OCI-LY3 (cell line): ENCODE measurements around the gene TMEM184B.
A peak's percentile ranks its signal among the peaks of the same experiment; 100 is the strongest.

Source experiments
- H2AFZ ChIP-seq: fragments of 200-600, 300-600 bp; shearing (Covaris generic); 2 replicates; pipeline ENCODE4 v1.6.0; 2014; ENCODE audit warnings: antibody characterized with exemption, low read depth, low read length
- H3K27ac ChIP-seq: fragments of 200-600, 300-600 bp; sonication (generic); 2 replicates; pipeline ENCODE4 v1.5.1; 2014; ENCODE audit warnings: mild to moderate bottlenecking, low read length, moderate library complexity, mixed read lengths
- H3K27me3 ChIP-seq: fragments of 200-600, 300-600 bp; sonication (generic); 2 replicates; pipeline ENCODE4 v1.6.1; 2014; ENCODE audit warnings: low read depth, low read length, mixed read lengths
- H3K36me3 ChIP-seq: fragments of 200-600, 300-600 bp; sonication (generic); replicated peaks from 2 replicates; pipeline ENCODE3; 2014; ENCODE audit warnings: low read depth, low read length, mixed read lengths
- H3K4me1 ChIP-seq: fragments of 300-600, 200-600 bp; sonication (generic); 2 replicates; pipeline ENCODE4 v1.6.1; 2014; ENCODE audit warnings: low read length, mixed read lengths
- H3K4me2 ChIP-seq: fragments of 200-600, 300-600 bp; sonication (generic); 2 replicates; pipeline ENCODE4 v1.6.1; 2014; ENCODE audit warnings: low read length, mixed read lengths
- H3K4me3 ChIP-seq: fragments of 300-600, 200-600 bp; sonication (generic); 2 replicates; pipeline ENCODE4 v1.5.1; 2014; ENCODE audit warnings: antibody characterized with exemption, mild to moderate bottlenecking, low read length, moderate library complexity
- H3K79me2 ChIP-seq: fragments of 300-600, 200-600 bp; shearing (Covaris generic); 2 replicates; pipeline ENCODE4 v1.6.1; 2014; ENCODE audit warnings: mild to moderate bottlenecking, low read length, mixed read lengths
- H3K9ac ChIP-seq: fragments of 300-600, 200-600 bp; shearing (Covaris generic); 2 replicates; pipeline ENCODE4 v1.6.0; 2014; ENCODE audit warnings: mild to moderate bottlenecking, low read length, moderate library complexity
- H3K9me3 ChIP-seq: fragments of 200-600, 300-600 bp; shearing (Covaris generic); 2 replicates; pipeline ENCODE4 v1.6.1; 2014; ENCODE audit warnings: low read length, mixed read lengths; ENCODE audit not compliant: insufficient read depth
- H4K20me1 ChIP-seq: fragments of 200-600, 300-600 bp; sonication (generic); 2 replicates; pipeline ENCODE4 v1.6.1; 2016; ENCODE audit warnings: low read length, mixed read lengths; ENCODE audit not compliant: insufficient read depth
- CTCF ChIP-seq: fragments of 200-600, 300-600 bp; sonication (generic); IDR thresholded peaks from 2 replicates; pipeline ENCODE4 v1.5.1; 2014; ENCODE audit warnings: antibody characterized with exemption, low read length, low read depth
- EZH2phosphoT487 ChIP-seq: fragments of 200-600 bp; shearing (Covaris generic); IDR thresholded peaks from 2 replicates; pipeline ENCODE4 v1.6.1; 2018; ENCODE audit warnings: antibody characterized with exemption, mixed run types, low read depth

TMEM184B gene

GRCh38 chr22:38201711-38202436 lies 70.9 kb downstream of the TMEM184B start, which contains the start of gene MAFF:
Gene MAFF, plus strand, starts transcription at chr22:38201994. Its CDS starts 11,860 bp downstream, at chr22:38213854.
- TF ChIP-seq CTCF (no peak), EZH2phosphoT487 (no peak)
- H3K27ac ChIP-seq = peak within 1 kb of the TSS; percentile 30

GRCh38 chr22:38201371-38201710 lies 71.5 kb downstream of the TMEM184B start:
- H3K4me3 ChIP-seq = peak overlapping the region; percentile 96
- H4K20me1 ChIP-seq = peaks cover 13% of the 10 kb centered on the region; the same call in 1 of the 2 replicates
- H3K36me3 ChIP-seq = no peaks in the 10 kb centered on the region
- H3K4me1 ChIP-seq = peaks cover 28% of the 10 kb centered on the region
- peak overlapping the region; percentile 94 for H3K4me2 ChIP-seq
- no peaks in the 10 kb centered on the region for H3K9me3 ChIP-seq
- no peak overlapping the region for H3K27ac ChIP-seq
- H3K27me3 ChIP-seq = no peaks in the 10 kb centered on the region
- TF ChIP-seq EZH2phosphoT487 (no peak), CTCF (no peak)
- peak overlapping the region; percentile 86 for H2AFZ ChIP-seq
- peak overlapping the region; percentile 58 for H3K9ac ChIP-seq
- peaks cover 14% of the 10 kb centered on the region; the same call in 1 of the 2 replicates for H3K79me2 ChIP-seq

More at GRCh38 chr22:38201711-38202436, 70.9 kb downstream of the TMEM184B start, which contains the start of gene MAFF:
- Histone ChIP-seq H3K4me2 (peak within 1 kb of the TSS; percentile 100), H3K36me3 (no peaks in the 10 kb centered on the region), H3K79me2 (peaks cover 14% of the 10 kb centered on the region; the same call in 1 of the 2 replicates), H3K27me3 (no peaks in the 10 kb centered on the region), H3K9me3 (no peaks in the 10 kb centered on the region), H3K4me3 (peak within 1 kb of the TSS; percentile 96), H3K4me1 (peaks cover 28% of the 10 kb centered on the region), H4K20me1 (peaks cover 13% of the 10 kb centered on the region; the same call in 1 of the 2 replicates), H2AFZ (peak within 1 kb of the TSS; percentile 86), H3K9ac (peak within 1 kb of the TSS; percentile 82)

DNA sequence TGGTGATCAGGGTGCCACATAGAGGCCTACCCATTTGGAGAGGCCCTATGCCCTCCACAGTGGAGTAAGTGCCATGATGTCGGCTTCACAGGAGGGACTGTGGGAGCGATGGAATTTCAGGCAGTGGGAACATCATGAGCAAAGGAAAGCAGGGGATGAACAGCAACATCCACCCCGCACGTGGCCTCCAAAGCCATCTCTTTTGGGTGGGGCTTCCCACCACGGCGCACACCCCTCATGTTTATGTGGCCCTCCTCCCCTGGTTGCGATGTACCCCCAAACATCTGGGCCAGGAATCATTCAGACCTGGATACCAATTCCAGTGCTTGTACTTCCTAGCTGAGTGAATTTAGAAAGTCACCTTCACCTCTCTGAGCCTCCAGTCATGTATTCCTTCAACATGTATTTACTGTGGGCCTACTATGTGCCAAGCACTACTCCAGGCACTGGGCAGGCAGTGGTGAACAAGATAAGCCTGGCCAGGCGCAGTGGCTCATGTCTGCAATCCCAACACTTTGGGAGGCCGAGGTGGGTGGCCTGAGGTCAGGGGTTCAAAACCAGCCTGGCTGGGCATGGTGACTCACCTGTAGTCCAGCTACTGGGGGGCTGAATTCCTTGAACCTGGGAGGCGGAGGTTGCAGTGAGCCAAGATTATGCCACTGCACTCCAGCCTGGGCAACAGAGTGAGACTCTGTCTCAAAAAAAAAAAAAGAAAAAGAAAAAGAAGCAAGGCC lies 72.8 kb downstream of the TMEM184B start:
- TF ChIP-seq EZH2phosphoT487 (no peak), CTCF (no peak)
- H3K4me2 ChIP-seq = no peak overlapping the region
- no peak overlapping the region for H3K9ac ChIP-seq
- no peak overlapping the region for H3K4me3 ChIP-seq
- H2AFZ ChIP-seq = no peak overlapping the region
- H3K9me3 ChIP-seq = no peaks in the 10 kb centered on the region
- H3K27me3 ChIP-seq = peaks cover under 1% of the 10 kb centered on the region; the same call in 1 of the 2 replicates
- H3K79me2 ChIP-seq = peaks cover 14% of the 10 kb centered on the region; the same call in 1 of the 2 replicates
- H3K4me1 ChIP-seq = peaks cover 25% of the 10 kb centered on the region
- H4K20me1 ChIP-seq = peaks cover 13% of the 10 kb centered on the region; the same call in 1 of the 2 replicates
- no peak overlapping the region for H3K27ac ChIP-seq
- no peaks in the 10 kb centered on the region for H3K36me3 ChIP-seq
